ENCODE data around the gene DGKG. TPM values are rescaled to one million over a fixed set of nuclear protein-coding genes. Genes with fewer than 3 reads are reported as not detected.

Gene DGKG
- total RNA-seq, 1 experiment from 2014 or later: 4.7 TPM

- no peak for DNase-seq (ENCODE audit: low read depth, low spot score)
- in situ Hi-C loops (cut with HindIII; ENCODE audit: low pct_unique_long_range_greater_than_20kb, low sequenced_read_pairs): no loop called here
These were observed 183.6 kb downstream of the DGKG start for GRCh38 chr3:186178412-186178811.

DNA sequence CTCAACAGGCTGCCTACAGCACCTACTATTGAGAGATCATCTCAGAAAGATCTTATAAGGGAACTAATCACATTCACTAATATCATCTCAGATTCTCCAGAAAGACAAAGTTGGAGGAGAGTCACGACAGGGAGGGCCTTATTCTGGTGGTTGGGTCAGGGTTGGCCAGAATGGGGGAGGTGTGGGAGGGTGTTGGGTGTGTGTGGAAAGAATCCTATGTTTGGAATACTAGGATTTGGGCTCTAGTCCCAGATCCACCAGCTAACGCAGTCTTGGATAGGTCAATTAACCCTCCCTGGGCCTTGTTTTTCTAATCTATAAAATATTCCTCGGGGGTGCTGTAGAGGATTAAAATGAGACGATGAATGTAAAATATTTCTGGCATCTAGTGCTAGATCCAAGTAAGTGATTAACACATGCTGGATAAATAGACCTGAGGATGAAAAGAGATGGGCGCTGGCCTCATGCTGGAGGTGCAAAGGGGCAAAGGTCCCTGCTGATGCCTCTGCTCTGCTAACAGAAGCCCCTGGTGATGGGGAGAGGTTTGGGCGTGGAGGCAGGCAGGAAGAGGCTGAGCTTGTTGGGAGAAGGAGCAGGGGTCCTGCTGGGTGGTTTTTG lies 185.6 kb downstream of the DGKG start:
- no peak for DNase-seq (ENCODE audit: low read depth, low spot score)
- in situ Hi-C loops (cut with HindIII; ENCODE audit: low pct_unique_long_range_greater_than_20kb, low sequenced_read_pairs): no loop called here

GRCh38 chr3:186173224-186173815 lies 188.7 kb downstream of the DGKG start:
- in situ Hi-C loops (cut with HindIII; ENCODE audit: low pct_unique_long_range_greater_than_20kb, low sequenced_read_pairs): no loop called here

DNA sequence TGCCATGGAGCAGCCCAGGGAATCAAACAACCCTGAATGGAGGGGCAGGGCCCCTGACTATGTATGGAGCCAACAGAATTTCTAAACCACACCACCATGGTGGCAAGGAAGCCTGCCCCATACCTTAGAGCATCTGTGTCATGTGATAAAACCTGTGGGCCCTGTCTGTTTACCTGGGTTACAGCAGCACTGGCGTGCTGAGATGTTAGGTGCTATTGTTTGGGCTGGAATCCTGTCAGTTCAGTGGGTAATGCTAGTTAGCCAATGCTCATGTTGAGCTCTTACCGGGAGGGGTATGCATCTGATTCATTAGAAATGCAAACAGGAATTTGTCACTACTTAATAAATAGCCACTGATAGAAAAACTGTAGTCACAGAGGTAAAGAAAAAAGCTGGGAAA lies 189.7 kb downstream of the DGKG start:
- in situ Hi-C loops (cut with HindIII; ENCODE audit: low pct_unique_long_range_greater_than_20kb, low sequenced_read_pairs): no loop called here
- DNase-seq (ENCODE audit: low read depth, low spot score): no peak

More at GRCh38 chr3:186173224-186173815, 188.7 kb downstream of the DGKG start:
- no peak for DNase-seq (ENCODE audit: low read depth, low spot score)

DNA sequence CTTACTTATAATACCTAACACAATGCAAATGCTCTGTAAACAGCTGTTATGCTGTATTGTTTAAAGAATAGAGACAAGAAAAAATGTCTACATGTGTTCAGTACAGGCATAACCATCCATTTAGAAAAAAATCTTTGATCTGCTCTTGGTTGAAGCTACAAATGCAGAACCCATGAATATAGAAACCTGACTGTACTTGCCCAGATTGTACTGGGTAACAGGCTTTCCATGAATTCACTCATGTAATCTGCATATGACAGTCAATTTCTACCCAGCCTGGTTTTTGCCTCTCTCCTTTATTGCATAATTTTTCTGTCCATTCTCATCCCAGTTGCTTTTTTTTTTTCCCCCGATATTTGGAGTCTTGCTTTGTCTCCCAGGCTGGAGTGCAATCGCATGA lies 190.5 kb downstream of the DGKG start:
- in situ Hi-C loops (cut with HindIII; ENCODE audit: low pct_unique_long_range_greater_than_20kb, low sequenced_read_pairs): no loop called here
- DNase-seq (ENCODE audit: low read depth, low spot score): no peak

DNA sequence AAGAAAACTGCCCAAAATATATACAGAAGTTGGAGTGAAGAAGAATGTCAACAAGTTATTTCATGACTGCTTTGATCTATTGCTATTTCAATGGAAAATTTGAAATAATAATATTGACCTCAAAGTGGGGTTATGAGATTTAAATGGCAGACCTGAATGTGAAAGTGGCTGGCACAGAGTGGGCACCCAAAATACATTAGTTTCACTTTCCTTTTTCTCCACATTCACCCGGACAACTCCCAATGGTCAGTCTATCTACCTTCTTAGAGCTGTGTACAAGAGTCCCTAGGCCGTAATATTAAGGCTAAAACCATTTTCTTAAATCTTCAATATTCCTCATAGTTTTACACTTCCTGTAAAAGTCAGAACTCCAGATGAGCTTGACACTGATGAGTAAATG lies 191.5 kb downstream of the DGKG start:
- DNase-seq (ENCODE audit: low read depth, low spot score): no peak
- in situ Hi-C loops (cut with HindIII; ENCODE audit: low pct_unique_long_range_greater_than_20kb, low sequenced_read_pairs): no loop called here

GRCh38 chr3:186169379-186169778 lies 192.7 kb downstream of the DGKG start:
- DNase-seq (ENCODE audit: low read depth, low spot score): no peak
- in situ Hi-C loops (cut with HindIII; ENCODE audit: low pct_unique_long_range_greater_than_20kb, low sequenced_read_pairs): no loop called here

DNA sequence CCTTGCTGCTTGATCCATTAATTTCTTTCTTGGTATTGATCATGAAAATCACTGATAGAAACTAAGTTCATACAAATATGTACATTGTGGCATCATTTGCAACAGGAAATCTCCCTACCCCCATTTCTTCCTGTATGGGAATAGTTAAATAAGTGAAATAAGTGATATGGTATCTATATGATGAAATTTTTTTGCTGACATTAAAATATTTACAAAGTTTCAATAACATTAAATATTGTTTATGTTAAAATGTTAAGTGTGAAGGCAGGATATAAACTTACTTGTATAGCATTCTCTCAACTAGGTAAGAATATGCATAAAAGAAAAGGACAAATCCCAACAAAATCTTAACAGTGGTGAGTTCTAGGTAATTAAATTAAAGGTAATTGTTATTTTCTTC lies 193.1 kb downstream of the DGKG start:
- no peak for DNase-seq (ENCODE audit: low read depth, low spot score)
- in situ Hi-C loops (cut with HindIII; ENCODE audit: low pct_unique_long_range_greater_than_20kb, low sequenced_read_pairs): no loop called here

- no peak for DNase-seq (ENCODE audit: low read depth, low spot score)
These were observed 194.2 kb downstream of the DGKG start for GRCh38 chr3:186167646-186168395.

DNA sequence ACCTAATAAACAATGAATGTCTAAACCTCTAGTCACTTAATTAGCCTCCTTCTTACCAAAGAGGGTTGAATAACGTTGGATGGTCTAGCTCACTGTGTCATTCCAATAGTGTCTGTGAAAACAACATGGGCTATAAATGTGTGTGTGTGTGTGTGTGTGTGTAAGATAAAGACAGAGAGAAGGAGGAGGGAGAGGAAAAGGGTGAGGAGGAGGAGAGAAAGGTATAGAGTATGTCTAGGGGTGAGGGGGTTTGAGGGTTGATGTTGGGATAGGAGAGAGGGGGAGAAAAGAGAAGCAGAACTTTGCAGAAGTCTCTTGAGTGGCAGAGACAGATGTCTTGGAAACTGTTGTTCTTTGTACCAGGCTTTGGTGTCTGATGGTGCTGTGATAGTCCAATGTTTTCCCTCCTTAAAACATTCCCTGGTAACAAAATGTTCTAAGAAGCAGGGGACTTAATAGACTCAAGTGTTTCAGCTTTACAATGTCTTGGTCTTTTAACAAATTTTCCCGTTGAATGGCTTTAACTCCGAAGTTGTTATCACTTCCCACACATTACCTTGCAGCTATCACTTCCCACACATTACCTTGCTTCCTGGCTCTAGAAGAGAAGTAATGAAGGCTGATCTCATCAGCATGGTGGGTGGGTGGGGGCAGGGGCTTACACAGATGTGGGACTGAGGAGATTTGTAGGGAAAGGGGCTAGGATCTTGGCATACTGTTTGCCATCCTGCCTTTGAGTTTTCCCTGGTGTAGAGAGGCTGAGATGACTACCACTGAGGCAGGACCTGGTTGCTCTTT lies 195.3 kb downstream of the DGKG start:
- in situ Hi-C loops (cut with HindIII; ENCODE audit: low pct_unique_long_range_greater_than_20kb, low sequenced_read_pairs): no loop called here
- DNase-seq (ENCODE audit: low read depth, low spot score): no peak

More at GRCh38 chr3:186167646-186168395, 194.2 kb downstream of the DGKG start:
- in situ Hi-C loops (cut with HindIII; ENCODE audit: low pct_unique_long_range_greater_than_20kb, low sequenced_read_pairs): no loop called here

GRCh38 chr3:186166036-186166435 lies 196.0 kb downstream of the DGKG start:
- no peak for DNase-seq (ENCODE audit: low read depth, low spot score)
- in situ Hi-C loops (cut with HindIII; ENCODE audit: low pct_unique_long_range_greater_than_20kb, low sequenced_read_pairs): no loop called here

- no peak for DNase-seq (ENCODE audit: low read depth, low spot score)
- in situ Hi-C loops (cut with HindIII; ENCODE audit: low pct_unique_long_range_greater_than_20kb, low sequenced_read_pairs): no loop called here
These were observed 196.7 kb downstream of the DGKG start for GRCh38 chr3:186165331-186165730.

DNA sequence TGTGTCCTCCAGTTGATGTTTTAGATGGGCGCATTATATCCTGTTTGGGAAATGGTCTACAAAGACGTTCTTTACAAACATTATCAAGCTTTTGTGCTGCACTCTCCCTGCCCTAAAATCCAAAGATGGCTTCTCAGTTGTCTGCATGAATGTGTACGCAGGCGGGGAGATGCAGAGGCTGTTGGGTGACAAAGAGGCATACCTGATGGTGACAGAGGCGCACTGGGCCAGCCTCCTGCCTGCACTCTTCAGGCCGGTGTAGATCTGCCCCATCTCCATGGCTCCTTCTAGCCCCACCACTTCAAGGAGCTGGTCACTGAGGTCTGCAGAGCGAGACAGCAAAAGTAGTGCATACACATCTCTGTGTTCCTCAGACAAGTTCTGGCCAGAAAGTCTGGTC lies 197.3 kb downstream of the DGKG start:
- in situ Hi-C loops (cut with HindIII; ENCODE audit: low pct_unique_long_range_greater_than_20kb, low sequenced_read_pairs): no loop called here
- no peak for DNase-seq (ENCODE audit: low read depth, low spot score)

DNA sequence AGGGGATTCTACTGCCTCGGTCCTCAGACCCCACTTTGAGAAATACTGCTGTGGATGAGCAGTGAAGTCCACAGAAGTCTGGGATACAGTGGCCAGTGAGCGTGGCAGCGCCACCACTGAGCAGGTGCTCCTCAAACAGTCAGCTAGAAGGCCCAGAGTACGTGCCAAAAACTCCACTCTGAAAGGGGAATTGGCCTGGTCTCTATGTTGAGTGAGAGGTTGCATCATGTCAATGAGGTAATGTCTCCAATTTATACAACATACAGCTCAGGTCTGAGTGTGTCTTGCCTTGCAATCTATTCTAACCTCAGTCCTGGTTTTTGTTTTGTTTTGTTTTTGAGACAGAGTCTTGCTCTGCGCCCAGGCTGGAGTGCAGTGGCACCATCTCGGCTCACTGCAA lies 199.8 kb downstream of the DGKG start:
- in situ Hi-C loops (cut with HindIII; ENCODE audit: low pct_unique_long_range_greater_than_20kb, low sequenced_read_pairs): no loop called here
- no peak for DNase-seq (ENCODE audit: low read depth, low spot score)

DNA sequence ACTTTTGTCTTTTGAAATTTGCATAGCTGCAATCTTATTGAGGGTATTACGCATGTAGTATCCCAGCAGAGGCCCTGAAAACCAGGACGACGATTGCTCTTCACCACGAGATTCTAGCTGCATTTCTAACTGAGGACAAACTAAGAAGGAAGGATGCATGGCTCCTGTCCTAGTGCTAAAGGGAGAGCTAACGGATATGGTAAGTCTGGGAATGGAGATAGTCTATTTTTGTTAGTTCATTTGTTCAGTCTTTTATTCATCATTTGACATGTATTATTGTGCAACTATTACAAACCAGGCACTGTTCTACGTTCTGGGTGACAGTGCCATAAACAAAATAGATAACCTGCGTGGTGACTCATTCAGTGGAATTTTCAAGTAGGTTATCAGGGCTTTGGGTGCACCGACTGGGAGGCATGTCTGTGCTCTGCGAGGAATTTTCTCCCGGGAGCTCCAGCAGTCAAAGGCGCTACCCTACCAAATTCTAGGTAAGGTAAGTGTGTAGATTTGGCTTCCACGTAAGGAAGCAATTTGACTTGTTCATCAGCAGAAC lies 201.3 kb downstream of the DGKG start:
- in situ Hi-C loops (cut with HindIII; ENCODE audit: low pct_unique_long_range_greater_than_20kb, low sequenced_read_pairs): no loop called here
- no peak for DNase-seq (ENCODE audit: low read depth, low spot score)

GRCh38 chr3:186154641-186155040 lies 207.4 kb downstream of the DGKG start:
- no peak for DNase-seq (ENCODE audit: low read depth, low spot score)
- in situ Hi-C loops (cut with HindIII; ENCODE audit: low pct_unique_long_range_greater_than_20kb, low sequenced_read_pairs): no loop called here

GRCh38 chr3:186152889-186153292 lies 209.1 kb downstream of the DGKG start:
- in situ Hi-C loops (cut with HindIII; ENCODE audit: low pct_unique_long_range_greater_than_20kb, low sequenced_read_pairs): no loop called here
- DNase-seq (ENCODE audit: low read depth, low spot score): no peak

GRCh38 chr3:186152361-186152798 lies 209.7 kb downstream of the DGKG start:
- no peak for DNase-seq (ENCODE audit: low read depth, low spot score)
- in situ Hi-C loops (cut with HindIII; ENCODE audit: low pct_unique_long_range_greater_than_20kb, low sequenced_read_pairs): no loop called here
